ENCODE data around the gene SOX13. TPM values are rescaled to one million over a fixed set of nuclear protein-coding genes. Genes with fewer than 3 reads are reported as not detected.
A peak's percentile ranks its signal among the peaks of the same experiment; 100 is the strongest.

The SOX13 gene
- total RNA-seq (2012; rRNA removed), result 0.54 and 0.56 TPM in 2 replicates
- 3.5 TPM in 2 replicates for polyA plus RNA-seq (2012; rRNA removed)
- polyA plus RNA-seq (2012; cell fraction: cytosol; rRNA removed), result 3.2 and 3.5 TPM in 2 replicates
- 9.6 and 15.9 TPM in 2 replicates for polyA plus RNA-seq (2012; cell fraction: nucleus; rRNA removed; ENCODE audit: low replicate concordance)
- Bru-seq, nascent RNA, result percentile 51 among the genes with signal in this experiment
- percentile 58 among the genes with signal in this experiment for BruChase-seq, experiment 1, labeled RNA remaining after a 6-hour chase
- BruChase-seq, experiment 2, labeled RNA remaining after a 2-hour chase, result percentile 62 among the genes with signal in this experiment
- long read RNA-seq, partial matches to known transcripts, result 1 of 1 reads
- long read RNA-seq, other reads (novel, unspliced or antisense), result 0 of 1 reads

GRCh38 chr1:204072931-204073836 is at the start of gene SOX13:
Gene SOX13, plus strand, starts transcription at chr1:204073115. Its CDS starts 39,801 bp downstream, at chr1:204112916.
- Histone ChIP-seq H2AK5ac (ENCODE audit: low read depth, low read length) (no peak within 1 kb of the TSS), H3K4me1 (ENCODE audit: control insufficient read depth, insufficient read depth, low read length) (peaks cover 5% of the 10 kb centered on the region), H3K9ac (ENCODE audit: low read depth, low read length) (peak within 1 kb of the TSS; percentile 58), H2AFZ (replicated peaks; ENCODE audit: low read length, poor library complexity) (peak within 1 kb of the TSS; percentile 95), H3K79me1 (ENCODE audit: low read depth in 1 of 2, low read length in 2 of 2) (peaks cover 4 to 12% of the 10 kb centered on the region in 2 experiments; a peak in 2 of 4 replicates), H2BK5ac (ENCODE audit: low read depth, low read length, poor library complexity, severe bottlenecking) (peak within 1 kb of the TSS; percentile 27), H3K36me3 (ENCODE audit: control insufficient read depth, insufficient read depth, low read length) (no peaks in the 10 kb centered on the region), H3K23ac (ENCODE audit: low read depth, low read length) (peak within 1 kb of the TSS; percentile 86), H3K4me2 (ENCODE audit: low read depth, low read length) (peak within 1 kb of the TSS; percentile 96), H4K20me1 (ENCODE audit: insufficient read depth, low read length) (no peaks in the 10 kb centered on the region), H3K18ac (ENCODE audit: low read depth, low read length) (no peak within 1 kb of the TSS; the same call in 1 of the 2 replicates), H3K4ac (ENCODE audit: low read depth, low read length) (peak within 1 kb of the TSS; percentile 37; the same call in 1 of the 2 replicates), H2BK20ac (ENCODE audit: low read depth, low read length) (no peak within 1 kb of the TSS), H4K91ac (ENCODE audit: insufficient read depth, low read depth, low read length) (no peak within 1 kb of the TSS; the same call in 1 of the 2 replicates), H3K14ac (replicated peaks; ENCODE audit: low read depth, low read length) (0 out of 2 replicates have a peak within 1 kb of the TSS, but pooled peaks have one; percentile 26), H2AK9ac (replicated peaks; ENCODE audit: low read depth, low read length, poor library complexity) (peak within 1 kb of the TSS; percentile 73), H4K8ac (ENCODE audit: low read depth in 2 of 2, low read length in 2 of 2) (peak within 1 kb of the TSS; percentile 17 to 35; a peak in 2 of 4 replicates), H3K4me3 (ENCODE audit: insufficient read depth, low read depth, low read length) (peak within 1 kb of the TSS; percentile 97), H3K27ac (ENCODE audit: insufficient read depth, low read length) (peak within 1 kb of the TSS; percentile 58), H3K9me3 (ENCODE audit: control insufficient read depth, insufficient read depth, low read length) (no peaks in the 10 kb centered on the region), H2BK120ac (ENCODE audit: low read depth, low read length) (no peak within 1 kb of the TSS), H2BK15ac (ENCODE audit: low read depth, low read length) (no peak within 1 kb of the TSS), H3K9me1 (ENCODE audit: insufficient read depth, low read length) (no peaks in the 10 kb centered on the region; the same call in 1 of the 2 replicates), H4K5ac (ENCODE audit: low read depth, low read length) (no peak within 1 kb of the TSS; the same call in 1 of the 2 replicates), H3K56ac (ENCODE audit: extremely low read depth, insufficient read depth, low read length) (no peak within 1 kb of the TSS; the same call in 1 of the 2 replicates), H3K27me3 (ENCODE audit: control insufficient read depth, insufficient read depth, low read length) (peaks cover 1% of the 10 kb centered on the region)
- DNase-seq (peak; percentile 85), ATAC-seq (ENCODE audit: low read depth) (peak; percentile 88)
- peak; percentile 71 for TF ChIP-seq POLR2A (IDR thresholded peaks at IDR 0.05; ENCODE audit: low read depth, low read length)
- TF ChIP-seq CTCF (conservative IDR thresholded peaks at IDR 0.05; ENCODE audit: low read depth, low read length), result peak; percentile 24; the same call in 1 of the 2 replicates
- no peak for TF ChIP-seq NFE2L2 (IDR thresholded peaks at IDR 0.05; ENCODE audit: low read depth, low read length)
- ChIA-PET CTCF (interaction anchor here (0.7 to 2.6 kb wide), 3 partner anchors 55 to 307 kb away, joined by 3 to 8 read pairs (median 3); no protein-coding TSS in a partner anchor), POLR2A (ENCODE audit: unreplicated experiment) (interaction anchor here (0.6 kb wide), 1 partner anchor 208 kb away, joined by 3 read pairs; no protein-coding TSS in a partner anchor)
- WGBS, 2 experiments (ENCODE audit: extremely low coverage in 2 of 2, insufficient read length in 1 of 2), result 1% methylated on average over 33 of the region's 89 CpGs; no CpG with 5 or more reads in 1 of the 2 experiments
- BruUV-seq (replicated peaks), result no TSS peak
- in situ Hi-C loops (cut with MboI; ENCODE audit: low sequenced_read_pairs) (no loop called here), dilution Hi-C loops (cut with HindIII; ENCODE audit: low sequenced_read_pairs, unreplicated experiment) (no loop called here), intact Hi-C loops (cut with micrococcal nuclease) (loop anchor here (1.0 kb wide), 2 partner anchors 54 to 202 kb away; no protein-coding TSS in a partner anchor)
